ENCODE data around the gene MCHR1.

DNA sequence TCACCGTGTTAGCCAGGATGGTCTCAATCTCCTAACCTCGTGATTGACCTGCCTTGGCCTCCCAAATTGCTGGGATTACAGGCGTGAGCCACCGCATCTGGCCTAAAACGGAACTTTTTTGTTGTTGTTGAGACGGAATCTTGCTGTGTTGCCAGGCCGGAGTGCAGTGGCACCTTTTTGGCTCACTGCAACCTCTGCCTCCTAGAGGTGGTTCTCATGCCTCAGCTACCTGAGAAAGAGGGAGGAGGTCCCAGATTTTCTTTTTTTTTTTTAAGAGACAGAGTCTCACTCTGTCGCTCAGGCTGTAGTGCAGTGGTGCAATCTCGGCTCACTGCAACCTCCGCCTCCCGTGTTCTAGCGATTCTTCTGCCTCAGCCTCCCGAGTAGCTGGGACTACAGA is 7.9 kb upstream of the MCHR1 start:
- TF ChIP-seq, protein P1, sequence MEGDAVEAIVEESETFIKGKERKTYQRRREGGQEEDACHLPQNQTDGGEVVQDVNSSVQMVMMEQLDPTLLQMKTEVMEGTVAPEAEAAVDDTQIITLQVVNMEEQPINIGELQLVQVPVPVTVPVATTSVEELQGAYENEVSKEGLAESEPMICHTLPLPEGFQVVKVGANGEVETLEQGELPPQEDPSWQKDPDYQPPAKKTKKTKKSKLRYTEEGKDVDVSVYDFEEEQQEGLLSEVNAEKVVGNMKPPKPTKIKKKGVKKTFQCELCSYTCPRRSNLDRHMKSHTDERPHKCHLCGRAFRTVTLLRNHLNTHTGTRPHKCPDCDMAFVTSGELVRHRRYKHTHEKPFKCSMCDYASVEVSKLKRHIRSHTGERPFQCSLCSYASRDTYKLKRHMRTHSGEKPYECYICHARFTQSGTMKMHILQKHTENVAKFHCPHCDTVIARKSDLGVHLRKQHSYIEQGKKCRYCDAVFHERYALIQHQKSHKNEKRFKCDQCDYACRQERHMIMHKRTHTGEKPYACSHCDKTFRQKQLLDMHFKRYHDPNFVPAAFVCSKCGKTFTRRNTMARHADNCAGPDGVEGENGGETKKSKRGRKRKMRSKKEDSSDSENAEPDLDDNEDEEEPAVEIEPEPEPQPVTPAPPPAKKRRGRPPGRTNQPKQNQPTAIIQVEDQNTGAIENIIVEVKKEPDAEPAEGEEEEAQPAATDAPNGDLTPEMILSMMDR (IDR thresholded peaks at IDR 0.05): no peak
- TF ChIP-seq MAFK (IDR thresholded peaks at IDR 0.05; ENCODE audit: partially characterized antibody): no peak
- no peak for TF ChIP-seq POLR2A (IDR thresholded peaks at IDR 0.05; ENCODE audit: low read length)
- TF ChIP-seq RNF2 (IDR thresholded peaks at IDR 0.05; ENCODE audit: borderline replicate concordance, low read depth): no peak
- TF ChIP-seq SMC3 (IDR thresholded peaks at IDR 0.05): no peak
- no peak for TF ChIP-seq EP300 (IDR thresholded peaks at IDR 0.05)
- TF ChIP-seq, protein P2, sequence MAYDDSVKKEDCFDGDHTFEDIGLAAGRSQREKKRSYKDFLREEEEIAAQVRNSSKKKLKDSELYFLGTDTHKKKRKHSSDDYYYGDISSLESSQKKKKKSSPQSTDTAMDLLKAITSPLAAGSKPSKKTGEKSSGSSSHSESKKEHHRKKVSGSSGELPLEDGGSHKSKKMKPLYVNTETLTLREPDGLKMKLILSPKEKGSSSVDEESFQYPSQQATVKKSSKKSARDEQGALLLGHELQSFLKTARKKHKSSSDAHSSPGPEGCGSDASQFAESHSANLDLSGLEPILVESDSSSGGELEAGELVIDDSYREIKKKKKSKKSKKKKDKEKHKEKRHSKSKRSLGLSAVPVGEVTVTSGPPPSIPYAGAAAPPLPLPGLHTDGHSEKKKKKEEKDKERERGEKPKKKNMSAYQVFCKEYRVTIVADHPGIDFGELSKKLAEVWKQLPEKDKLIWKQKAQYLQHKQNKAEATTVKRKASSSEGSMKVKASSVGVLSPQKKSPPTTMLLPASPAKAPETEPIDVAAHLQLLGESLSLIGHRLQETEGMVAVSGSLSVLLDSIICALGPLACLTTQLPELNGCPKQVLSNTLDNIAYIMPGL (CRISPR knock-in tag; IDR thresholded peaks at IDR 0.05; ENCODE audit: borderline replicate concordance): no peak
- TF ChIP-seq, protein P3, sequence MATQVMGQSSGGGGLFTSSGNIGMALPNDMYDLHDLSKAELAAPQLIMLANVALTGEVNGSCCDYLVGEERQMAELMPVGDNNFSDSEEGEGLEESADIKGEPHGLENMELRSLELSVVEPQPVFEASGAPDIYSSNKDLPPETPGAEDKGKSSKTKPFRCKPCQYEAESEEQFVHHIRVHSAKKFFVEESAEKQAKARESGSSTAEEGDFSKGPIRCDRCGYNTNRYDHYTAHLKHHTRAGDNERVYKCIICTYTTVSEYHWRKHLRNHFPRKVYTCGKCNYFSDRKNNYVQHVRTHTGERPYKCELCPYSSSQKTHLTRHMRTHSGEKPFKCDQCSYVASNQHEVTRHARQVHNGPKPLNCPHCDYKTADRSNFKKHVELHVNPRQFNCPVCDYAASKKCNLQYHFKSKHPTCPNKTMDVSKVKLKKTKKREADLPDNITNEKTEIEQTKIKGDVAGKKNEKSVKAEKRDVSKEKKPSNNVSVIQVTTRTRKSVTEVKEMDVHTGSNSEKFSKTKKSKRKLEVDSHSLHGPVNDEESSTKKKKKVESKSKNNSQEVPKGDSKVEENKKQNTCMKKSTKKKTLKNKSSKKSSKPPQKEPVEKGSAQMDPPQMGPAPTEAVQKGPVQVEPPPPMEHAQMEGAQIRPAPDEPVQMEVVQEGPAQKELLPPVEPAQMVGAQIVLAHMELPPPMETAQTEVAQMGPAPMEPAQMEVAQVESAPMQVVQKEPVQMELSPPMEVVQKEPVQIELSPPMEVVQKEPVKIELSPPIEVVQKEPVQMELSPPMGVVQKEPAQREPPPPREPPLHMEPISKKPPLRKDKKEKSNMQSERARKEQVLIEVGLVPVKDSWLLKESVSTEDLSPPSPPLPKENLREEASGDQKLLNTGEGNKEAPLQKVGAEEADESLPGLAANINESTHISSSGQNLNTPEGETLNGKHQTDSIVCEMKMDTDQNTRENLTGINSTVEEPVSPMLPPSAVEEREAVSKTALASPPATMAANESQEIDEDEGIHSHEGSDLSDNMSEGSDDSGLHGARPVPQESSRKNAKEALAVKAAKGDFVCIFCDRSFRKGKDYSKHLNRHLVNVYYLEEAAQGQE (IDR thresholded peaks at IDR 0.05): no peak
- no peak for TF ChIP-seq CHD4 (IDR thresholded peaks at IDR 0.05; ENCODE audit: borderline replicate concordance)
- TF ChIP-seq ZNF302 (CRISPR knock-in tag; IDR thresholded peaks at IDR 0.05): no peak
- TF ChIP-seq BHLHE40 (IDR thresholded peaks at IDR 0.05; ENCODE audit: low read depth, low read length): no peak
- no peak for TF ChIP-seq FOSL2 (IDR thresholded peaks at IDR 0.05)
- no peak for TF ChIP-seq FOSL2 (CRISPR knock-in tag; IDR thresholded peaks at IDR 0.05)

Data from A549 (cell line).